ENCODE measurements around the gene ZNF683.

ZNF683 gene

GRCh38 chr1:26317612-26318337 lies 54.8 kb downstream of the ZNF683 start, which contains the start of gene CD52:
Gene CD52, plus strand, starts transcription at chr1:26317958. Its CDS starts 60 bp downstream, at chr1:26318018.
- H3K4me3 ChIP-seq (ENCODE audit: low read length): no peak within 1 kb of the TSS

GRCh38 chr1:26317146-26317545 lies 55.4 kb downstream of the ZNF683 start:
- H3K4me3 ChIP-seq (ENCODE audit: low read length): no peak overlapping the region
- TF ChIP-seq CTCF (IDR thresholded peaks at IDR 0.05; ENCODE audit: insufficient read depth, low read depth, low read length, missing control alignments): no peak
- DNase-seq (ENCODE audit: low read depth): no peak

More at GRCh38 chr1:26317612-26318337, 54.8 kb downstream of the ZNF683 start, which contains the start of gene CD52:
- no peak for TF ChIP-seq CTCF (IDR thresholded peaks at IDR 0.05; ENCODE audit: insufficient read depth, low read depth, low read length, missing control alignments)
- no peak for DNase-seq (ENCODE audit: low read depth)

GRCh38 chr1:26315874-26316850 lies 56.4 kb downstream of the ZNF683 start:
- no peak for DNase-seq (ENCODE audit: low read depth)
- TF ChIP-seq CTCF (IDR thresholded peaks at IDR 0.05; ENCODE audit: insufficient read depth, low read depth, low read length, missing control alignments): no peak
- H3K4me3 ChIP-seq (ENCODE audit: low read length): no peak overlapping the region

- no peak for DNase-seq (ENCODE audit: low read depth)
- TF ChIP-seq CTCF (IDR thresholded peaks at IDR 0.05; ENCODE audit: insufficient read depth, low read depth, low read length, missing control alignments): no peak
- no peak overlapping the region for H3K4me3 ChIP-seq (ENCODE audit: low read length)
Observed at GRCh38 chr1:26314501-26314900, 58.0 kb downstream of the ZNF683 start.
